GM12892 (cell line): ENCODE results near the gene PDZRN3.

Source experiments
- POLR2A ChIP-seq: IDR thresholded peaks from 2 replicates; pipeline ENCODE4 v1.6.1; 2011; ENCODE audit warnings: low read depth, low read length, control low read depth
- POLR2AphosphoS5 ChIP-seq: IDR thresholded peaks from 2 replicates; pipeline ENCODE4 v1.6.1; 2011; ENCODE audit warnings: low read depth, low read length, control low read depth

DNA sequence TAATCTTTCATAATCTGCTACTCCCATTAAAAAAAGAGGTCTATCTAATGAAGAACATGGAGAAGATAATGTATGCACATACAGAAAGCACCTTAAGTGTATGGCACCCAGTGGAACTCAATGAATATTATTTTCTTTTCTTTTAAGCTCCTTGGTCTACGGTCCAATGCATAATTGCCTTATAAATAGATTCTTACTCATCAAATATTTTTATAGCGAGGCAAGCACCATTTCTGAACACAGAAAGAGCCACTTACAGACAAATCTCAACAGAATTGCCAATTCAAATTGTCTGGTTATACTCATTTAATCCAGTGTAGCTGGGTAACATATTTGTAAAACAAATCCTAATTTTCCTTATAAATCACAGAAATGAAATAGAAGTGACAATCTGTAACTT, 6.3 kb downstream of the PDZRN3 start:
- TF ChIP-seq POLR2A: no peak
- no peak for TF ChIP-seq POLR2AphosphoS5
